Naive thymus-derived CD8-positive, alpha-beta T cell (primary cell): ENCODE results near the gene AIG1. TPM values are rescaled to one million over a fixed set of nuclear protein-coding genes. Genes with fewer than 3 reads are reported as not detected.

Experiments
- ATAC-seq, 2 donors: fragments of 150-1000 bp; cut with Tn5 transposase in 1 of 2; sonication (Bioruptor Pico), chemical (Tn5 transposase) in 1 of 2; 1 replicate in 1 of 2; 2 replicates in 1 of 2; pipeline ENCODE4 v1.10.0; 2021; ENCODE audit warnings: mild to moderate bottlenecking in 2 of 2, moderate library complexity in 2 of 2
- POLR2A ChIA-PET: fragments of 350-600 bp; sonication (Branson Sonifier 250); formaldehyde crosslinking; loops from one replicate; lab custom pipeline; 2021; ENCODE audit warnings: antibody characterized with exemption; lab: Charles Lee
- DNase-seq, 10 donors: peaks; one replicate each; pipeline versions ENCODE4 v3.0.0 to v3.0.0-alpha.2; 2020 to 2022
- H3K27ac Mint-ChIP-seq, 10 donors: one replicate each; pipeline ENCODE4 v1.8.0; 2020 to 2022; ENCODE audit warnings: mild to moderate bottlenecking in 10 of 10, mixed read lengths in 10 of 10, moderate library complexity in 4 of 10, inconsistent platforms in 1 of 10
- H3K27me3 Mint-ChIP-seq, 5 donors: one replicate each; pipeline ENCODE4 v1.8.0; 2021 to 2022; ENCODE audit warnings: mixed read lengths in 5 of 5
- H3K36me3 Mint-ChIP-seq, 3 donors: one replicate each; pipeline ENCODE4 v1.8.0; 2020 to 2022; ENCODE audit warnings: mixed read lengths in 3 of 3, mild to moderate bottlenecking in 2 of 3, inconsistent platforms in 1 of 3
- H3K4me1 Mint-ChIP-seq, 4 donors: one replicate each; pipeline ENCODE4 v1.8.0; 2021 to 2022; ENCODE audit warnings: mixed read lengths in 4 of 4
- H3K4me3 Mint-ChIP-seq, 10 donors: one replicate each; pipeline ENCODE4 v1.8.0; 2020 to 2022; ENCODE audit warnings: mild to moderate bottlenecking in 10 of 10, mixed read lengths in 10 of 10, moderate library complexity in 6 of 10, inconsistent platforms in 1 of 10
- H3K9me3 Mint-ChIP-seq, 9 donors: one replicate each; pipeline ENCODE4 v1.8.0; 2020 to 2022; ENCODE audit warnings: mixed read lengths in 9 of 9, mild to moderate bottlenecking in 3 of 9, inconsistent platforms in 1 of 9, moderate library complexity in 1 of 9
- polyA plus RNA-seq, 3 donors: library from polyadenylated mRNA; unstranded; fragments of 300-500 nt; fragmentation: Illumina TruSeq; gene quantifications; one replicate each; pipeline ENCODE4 v1.2.3, GENCODE V29; 2021
- total RNA-seq, 8 experiments: library from RNA in 2 of 8; stranded (reverse) in 2 of 8; gene quantifications; one replicate each; pipeline ENCODE4 v1.2.3 and lab custom pipeline; 2021 to 2026

The AIG1 gene
- total and polyA plus RNA-seq, 5 experiments from 2014 or later = 10.0 to 19.0 (median 14.5) TPM

DNA sequence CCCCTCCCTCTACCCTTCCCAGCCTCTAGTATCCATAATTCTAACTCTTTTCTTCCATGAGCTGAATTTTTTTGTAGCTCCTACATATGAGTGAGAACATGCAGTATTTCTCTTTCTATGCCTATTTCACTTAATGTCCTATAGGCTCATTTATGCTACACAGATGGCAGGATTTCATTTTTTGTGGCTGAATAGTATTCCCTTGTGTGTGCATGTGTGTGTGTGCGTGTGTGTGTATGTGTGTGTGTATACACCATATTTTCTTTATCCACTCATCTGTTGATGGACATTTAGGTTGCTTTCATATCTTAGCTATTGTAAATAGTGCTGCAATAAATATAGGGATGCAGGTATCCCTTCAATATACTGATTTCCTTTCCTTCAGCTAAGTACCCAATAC, 288.8 kb downstream of the AIG1 start:
- Mint-ChIP-seq H3K27ac (no peak overlapping the region), H3K4me3 (no peak overlapping the region), H3K4me1 (no peaks in the 10 kb centered on the region), H3K36me3 (peaks cover 0 to 17% (median 14%) of the 10 kb centered on the region in 3 donors), H3K27me3 (no peaks in the 10 kb centered on the region), H3K9me3 (peaks cover 0 to 33% (median 14%) of the 10 kb centered on the region in 9 donors)
- POLR2A ChIA-PET = no interaction called here
- no peak for ATAC-seq
- no peak for DNase-seq

DNA sequence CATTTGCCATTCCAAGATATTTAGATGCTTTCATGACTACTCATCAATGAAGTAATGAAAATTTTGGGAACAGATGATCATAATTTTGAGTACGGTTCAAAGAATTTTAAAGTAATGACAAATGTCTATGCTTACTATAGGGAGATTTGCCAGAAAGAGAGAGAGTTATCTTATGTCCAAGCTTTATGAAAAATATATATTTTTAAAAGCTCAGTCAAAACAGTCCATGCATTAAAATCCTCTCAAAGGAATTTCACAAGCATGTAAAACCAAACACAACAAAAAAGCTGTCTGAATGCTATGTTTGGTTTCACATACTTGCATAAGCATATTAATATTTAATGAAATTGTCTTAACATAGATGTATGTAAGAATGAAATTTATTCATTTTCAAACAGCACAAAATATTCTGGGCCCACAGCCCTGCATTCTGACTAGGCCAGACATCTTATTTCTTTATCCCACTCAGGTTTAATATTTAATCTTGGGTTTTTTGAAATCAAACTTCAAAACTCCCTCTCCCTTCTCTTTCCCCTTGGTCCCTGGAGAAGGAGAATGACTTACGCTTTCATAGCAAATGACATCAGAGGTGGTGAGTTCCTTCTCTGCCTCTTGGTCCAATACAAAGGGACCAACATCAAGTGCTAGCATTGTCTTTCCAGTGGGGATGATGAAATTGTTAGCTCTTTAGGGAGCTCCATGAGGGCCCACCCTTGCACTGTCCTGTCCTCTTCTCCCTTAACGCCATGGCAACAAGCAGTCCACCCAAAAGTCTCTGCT, 295.6 kb downstream of the AIG1 start:
- Mint-ChIP-seq H3K4me1 (no peaks in the 10 kb centered on the region), H3K36me3 (peaks cover 0 to 32% (median 19%) of the 10 kb centered on the region in 3 donors), H3K27ac (no peak overlapping the region), H3K9me3 (peaks cover 0 to 43% (median 14%) of the 10 kb centered on the region in 9 donors), H3K4me3 (no peak overlapping the region), H3K27me3 (peaks cover 0 to 8% (median 2%) of the 10 kb centered on the region in 5 donors)
- DNase-seq (no peak), ATAC-seq (no peak)
- POLR2A ChIA-PET = no interaction called here

DNA sequence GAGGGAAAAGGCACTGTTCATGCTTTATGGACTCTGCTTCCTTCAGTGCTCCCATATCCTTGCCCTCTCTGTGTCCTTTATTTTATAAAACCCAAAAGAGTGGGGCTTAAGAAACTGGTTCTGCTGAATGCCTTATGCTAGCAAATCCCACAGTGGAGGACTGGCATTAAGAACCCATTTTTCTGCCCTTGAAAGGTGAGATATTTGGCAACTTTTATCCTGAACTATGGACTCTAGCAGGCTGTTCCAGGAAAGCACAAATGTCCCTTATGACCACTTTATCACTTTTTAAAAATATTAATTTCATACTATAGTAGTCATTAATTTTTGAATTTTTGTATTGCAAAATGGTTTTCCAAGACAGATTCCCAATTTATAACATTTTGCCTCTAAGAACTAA, 296.5 kb downstream of the AIG1 start:
- Mint-ChIP-seq H3K36me3 (peaks cover 0 to 32% (median 16%) of the 10 kb centered on the region in 3 donors), H3K27ac (no peak overlapping the region), H3K4me3 (no peak overlapping the region), H3K4me1 (no peaks in the 10 kb centered on the region), H3K9me3 (peaks cover 0 to 34% (median 14%) of the 10 kb centered on the region in 9 donors), H3K27me3 (peaks cover 0 to 8% (median 2%) of the 10 kb centered on the region in 5 donors)
- ATAC-seq (no peak), DNase-seq (no peak)
- POLR2A ChIA-PET = no interaction called here

DNA sequence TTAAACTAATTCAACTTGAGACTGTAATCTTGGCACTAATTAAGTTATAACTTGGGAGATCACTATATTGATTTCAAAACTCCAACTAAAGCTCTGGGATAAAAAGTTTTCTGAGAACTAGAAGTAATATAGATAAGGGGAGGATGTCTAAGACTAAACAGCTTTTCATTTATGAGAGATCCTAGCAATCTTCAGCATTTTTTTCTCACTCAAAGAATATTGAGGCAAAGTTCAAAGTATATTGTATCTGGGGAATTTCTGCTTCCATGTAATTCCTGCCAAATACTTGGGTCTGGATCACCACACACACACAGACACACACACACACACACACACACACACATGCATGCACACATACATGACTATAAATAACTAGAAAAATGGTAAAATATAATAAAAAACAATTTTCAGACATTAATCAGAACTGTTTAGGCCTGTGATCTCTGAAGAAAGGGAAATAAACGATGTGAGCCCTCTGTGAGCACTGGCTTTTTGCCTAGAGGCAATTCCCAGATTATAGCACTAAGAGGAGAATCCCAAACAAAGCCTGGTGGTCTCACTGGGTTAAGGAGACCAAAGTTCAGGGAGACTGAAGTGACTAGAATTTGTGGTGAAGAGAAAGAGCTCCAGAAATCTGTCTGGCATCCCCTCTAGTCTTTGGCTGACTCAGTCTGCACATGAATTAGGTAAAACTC, 297.0 kb downstream of the AIG1 start:
- Mint-ChIP-seq H3K4me1 (no peaks in the 10 kb centered on the region), H3K4me3 (no peak overlapping the region), H3K36me3 (peaks cover 0 to 31% (median 11%) of the 10 kb centered on the region in 3 donors), H3K9me3 (peaks cover 0 to 29% (median 14%) of the 10 kb centered on the region in 9 donors), H3K27me3 (peaks cover 0 to 8% (median 2%) of the 10 kb centered on the region in 5 donors), H3K27ac (no peak overlapping the region)
- ATAC-seq (no peak), DNase-seq (no peak)
- POLR2A ChIA-PET = interaction anchor here (0.7 kb wide), 1 partner anchor 1196 kb away, joined by 4 read pairs; no protein-coding TSS in a partner anchor

DNA sequence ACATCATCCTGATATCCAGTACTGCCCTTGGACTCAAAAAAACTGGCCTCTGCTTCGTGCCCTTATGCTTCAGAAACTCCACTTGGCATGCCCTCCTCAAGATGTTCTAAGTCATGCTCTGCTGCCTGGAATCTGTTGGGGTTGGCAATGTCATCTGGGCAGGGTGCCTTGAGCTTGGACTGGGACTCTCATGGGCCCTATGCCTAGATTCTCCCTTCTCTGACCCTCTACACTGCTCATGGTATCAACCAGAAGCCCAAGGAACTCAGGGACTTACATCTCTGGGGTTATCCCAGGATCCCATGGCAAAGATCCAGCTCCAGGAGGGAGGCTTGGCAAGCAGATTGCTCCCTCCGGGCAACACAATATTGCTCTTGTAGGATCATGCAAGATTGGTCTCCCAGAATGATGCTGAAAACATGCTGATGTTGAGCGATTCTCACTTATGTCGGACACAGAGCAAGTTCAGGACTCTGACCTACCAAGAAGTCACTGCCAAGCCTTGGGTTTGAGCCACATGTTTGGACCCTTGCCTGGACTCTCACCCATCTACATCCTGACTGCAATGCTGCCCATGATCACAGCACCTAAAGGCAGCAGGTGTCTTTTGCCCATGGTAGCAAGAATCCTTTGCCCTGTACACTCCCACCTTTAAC, 301.0 kb downstream of the AIG1 start:
- ATAC-seq (no peak), DNase-seq (no peak)
- POLR2A ChIA-PET = no interaction called here
- H3K4me3 Mint-ChIP-seq = no peak overlapping the region
- H3K27ac Mint-ChIP-seq = peak overlapping the region in 1 of 10 donors; percentile 12
- H3K27me3 Mint-ChIP-seq = peaks cover 0 to 10% (median 2%) of the 10 kb centered on the region in 5 donors
- H3K9me3 Mint-ChIP-seq = peaks cover 0 to under 1% (median 0%) of the 10 kb centered on the region in 9 donors
- no peaks in the 10 kb centered on the region for H3K36me3 Mint-ChIP-seq
- no peaks in the 10 kb centered on the region for H3K4me1 Mint-ChIP-seq

DNA sequence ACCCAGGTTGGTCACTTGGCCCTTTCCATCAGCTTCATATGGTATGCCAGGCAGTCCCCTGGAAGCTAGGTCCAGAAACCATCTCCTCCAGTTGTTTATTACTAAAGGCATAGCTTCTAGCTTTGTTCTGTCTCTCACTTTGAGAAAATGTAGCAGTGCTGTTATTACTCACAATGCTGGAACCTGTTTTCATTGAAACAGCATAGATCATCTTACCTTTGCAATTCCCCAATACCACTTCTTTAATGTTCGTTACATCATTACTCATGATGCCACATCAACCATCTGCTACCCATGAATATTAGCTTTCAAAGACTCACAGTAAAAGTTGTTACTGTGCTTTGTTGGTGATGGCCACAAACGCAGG, 301.5 kb downstream of the AIG1 start:
- Mint-ChIP-seq H3K9me3 (no peaks in the 10 kb centered on the region), H3K36me3 (no peaks in the 10 kb centered on the region), H3K4me1 (no peaks in the 10 kb centered on the region), H3K27ac (no peak overlapping the region), H3K4me3 (no peak overlapping the region), H3K27me3 (peaks cover 0 to 10% (median 2%) of the 10 kb centered on the region in 5 donors)
- no peak for DNase-seq
- no peak for ATAC-seq
- POLR2A ChIA-PET = no interaction called here

DNA sequence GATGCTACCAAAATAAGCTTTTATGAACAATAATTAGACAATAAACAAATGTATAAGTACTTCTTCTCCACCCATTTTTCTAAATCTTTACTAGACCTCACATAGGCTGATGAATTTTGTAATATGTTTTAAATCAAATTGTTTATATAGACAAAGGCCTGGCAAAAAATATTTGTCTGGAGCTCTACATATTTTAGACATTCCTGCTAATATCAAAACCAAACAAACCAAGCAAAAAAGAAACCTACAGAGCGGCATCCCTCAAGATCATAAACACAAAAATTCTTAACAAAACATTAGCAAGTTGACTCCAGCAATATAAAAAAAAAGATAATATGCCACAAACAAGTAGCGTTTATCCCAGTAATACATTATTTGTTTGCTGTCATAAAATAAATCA, 302.6 kb downstream of the AIG1 start:
- no peak overlapping the region for H3K27ac Mint-ChIP-seq
- POLR2A ChIA-PET = no interaction called here
- ATAC-seq (no peak), DNase-seq (no peak)
- peaks cover 0 to 8% (median 2%) of the 10 kb centered on the region in 5 donors for H3K27me3 Mint-ChIP-seq
- no peaks in the 10 kb centered on the region for H3K9me3 Mint-ChIP-seq
- H3K36me3 Mint-ChIP-seq = no peaks in the 10 kb centered on the region
- H3K4me3 Mint-ChIP-seq = no peak overlapping the region
- no peaks in the 10 kb centered on the region for H3K4me1 Mint-ChIP-seq

DNA sequence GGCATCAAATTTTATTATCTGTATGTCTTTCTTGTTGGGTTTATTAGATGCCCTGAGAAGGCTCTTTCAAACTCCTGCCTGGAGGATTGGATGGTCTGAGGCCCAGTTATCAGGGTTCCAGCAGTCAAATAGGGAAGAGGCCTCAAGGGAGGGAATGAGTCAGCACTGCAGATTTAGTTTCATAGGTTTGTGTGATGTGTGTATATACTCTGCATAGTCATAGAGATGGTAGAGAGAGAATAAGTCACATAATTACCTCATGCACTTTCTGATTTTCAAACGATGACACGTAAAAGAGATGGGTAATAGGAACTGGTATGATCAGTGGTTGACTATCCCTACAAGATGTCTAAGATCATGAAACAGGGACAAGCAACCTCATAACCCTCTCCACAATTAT, 307.7 kb downstream of the AIG1 start:
- H3K4me3 Mint-ChIP-seq = no peak overlapping the region
- no peaks in the 10 kb centered on the region for H3K4me1 Mint-ChIP-seq
- peaks cover 0 to 9% (median 4%) of the 10 kb centered on the region in 5 donors for H3K27me3 Mint-ChIP-seq
- H3K27ac Mint-ChIP-seq = no peak overlapping the region
- POLR2A ChIA-PET = no interaction called here
- no peak for DNase-seq
- ATAC-seq = no peak
- no peaks in the 10 kb centered on the region for H3K36me3 Mint-ChIP-seq
- H3K9me3 Mint-ChIP-seq = no peaks in the 10 kb centered on the region

DNA sequence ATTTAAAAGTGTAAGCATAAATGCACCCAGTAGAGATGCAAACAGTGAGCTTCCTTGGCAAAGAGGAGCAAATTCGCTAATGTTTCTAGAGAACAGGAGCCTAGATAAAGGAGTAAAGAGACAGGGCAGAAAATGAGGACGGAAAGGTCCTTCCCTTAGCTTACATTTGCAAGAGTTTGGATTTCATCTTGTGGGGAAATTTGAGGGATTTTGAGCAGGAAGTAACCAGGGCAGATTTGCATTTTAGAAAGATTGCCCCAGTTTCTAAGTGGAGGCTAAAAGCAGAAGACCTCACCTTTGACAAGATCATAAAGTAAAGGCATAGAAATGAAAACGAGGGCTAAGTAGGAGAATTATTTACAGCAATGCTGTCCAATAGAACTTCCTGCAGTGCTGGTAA, 309.3 kb downstream of the AIG1 start:
- Mint-ChIP-seq H3K9me3 (no peaks in the 10 kb centered on the region), H3K4me3 (no peak overlapping the region), H3K27me3 (peaks cover 0 to 9% (median 4%) of the 10 kb centered on the region in 5 donors), H3K27ac (no peak overlapping the region), H3K36me3 (no peaks in the 10 kb centered on the region), H3K4me1 (no peaks in the 10 kb centered on the region)
- POLR2A ChIA-PET = no interaction called here
- DNase-seq (no peak), ATAC-seq (no peak)

DNA sequence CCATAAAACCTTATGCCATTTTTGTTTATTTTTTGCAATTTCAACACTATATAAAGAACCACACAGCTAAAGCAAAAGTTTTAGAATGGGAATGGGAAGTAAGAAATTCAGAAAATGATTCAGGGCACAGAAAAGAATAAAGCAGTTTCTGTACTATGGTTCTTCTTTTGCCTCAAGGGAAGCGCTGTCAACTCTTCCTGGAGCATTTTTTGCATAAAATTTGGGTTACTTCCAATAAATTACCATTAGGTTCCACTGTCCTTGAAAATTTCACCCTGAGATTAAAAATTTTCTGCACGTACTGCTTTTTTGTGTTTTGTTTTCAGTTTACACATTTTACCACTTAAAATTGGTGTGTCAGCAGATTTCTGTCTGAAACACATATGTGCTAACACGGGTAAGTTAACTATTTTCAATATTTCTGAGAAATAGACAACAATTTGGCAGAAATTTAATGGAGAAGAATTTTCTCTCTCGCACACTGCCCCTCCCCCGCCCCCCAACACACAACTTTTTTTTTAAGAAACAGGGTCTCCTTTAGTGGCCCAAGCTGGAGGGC, 310.2 kb downstream of the AIG1 start:
- no peak for ATAC-seq
- no peaks in the 10 kb centered on the region for H3K9me3 Mint-ChIP-seq
- no peak overlapping the region for H3K27ac Mint-ChIP-seq
- DNase-seq = no peak
- peaks cover under 1 to 14% (median 6%) of the 10 kb centered on the region in 5 donors for H3K27me3 Mint-ChIP-seq
- no peaks in the 10 kb centered on the region for H3K4me1 Mint-ChIP-seq
- POLR2A ChIA-PET = no interaction called here
- no peak overlapping the region for H3K4me3 Mint-ChIP-seq
- no peaks in the 10 kb centered on the region for H3K36me3 Mint-ChIP-seq

DNA sequence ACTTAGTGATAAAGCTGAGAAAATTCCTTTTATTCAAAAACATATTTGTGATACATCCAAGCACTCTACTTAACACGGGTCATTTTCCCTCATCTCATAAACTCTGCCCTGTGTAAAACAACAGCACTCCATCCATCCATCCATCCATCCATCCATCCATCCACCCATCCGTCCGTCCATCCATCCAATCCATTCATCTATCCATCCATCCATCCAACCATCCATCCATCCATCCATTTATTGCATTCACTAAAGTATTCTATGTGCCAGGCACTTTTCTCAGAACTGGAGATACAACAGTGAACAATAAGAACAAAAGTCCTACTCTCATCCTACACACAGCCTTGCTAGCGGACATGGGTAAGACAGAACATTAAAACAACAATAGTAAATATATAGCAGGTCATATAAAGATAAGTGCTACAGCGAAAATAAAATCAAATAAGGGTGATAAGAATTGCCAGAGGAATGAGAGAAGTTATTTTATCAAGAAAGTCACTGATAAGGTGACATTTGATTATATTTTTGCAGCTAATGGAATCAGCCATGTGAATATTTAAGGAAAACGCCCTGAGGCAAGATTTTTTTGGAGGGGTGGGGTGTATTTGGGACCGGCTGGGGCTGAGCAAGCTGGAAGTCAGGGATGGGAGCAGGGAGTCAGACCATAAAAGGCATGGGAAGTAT, 311.7 kb downstream of the AIG1 start:
- no peak for ATAC-seq
- H3K9me3 Mint-ChIP-seq = peaks cover 0 to 12% (median 0%) of the 10 kb centered on the region in 9 donors
- POLR2A ChIA-PET = no interaction called here
- no peak overlapping the region for H3K4me3 Mint-ChIP-seq
- H3K27me3 Mint-ChIP-seq = peaks cover 2 to 15% (median 11%) of the 10 kb centered on the region in 5 donors
- peak overlapping the region in 1 of 10 donors; percentile 38 for H3K27ac Mint-ChIP-seq
- no peaks in the 10 kb centered on the region for H3K4me1 Mint-ChIP-seq
- H3K36me3 Mint-ChIP-seq = peaks cover 0 to 7% (median 0%) of the 10 kb centered on the region in 3 donors
- no peak for DNase-seq

DNA sequence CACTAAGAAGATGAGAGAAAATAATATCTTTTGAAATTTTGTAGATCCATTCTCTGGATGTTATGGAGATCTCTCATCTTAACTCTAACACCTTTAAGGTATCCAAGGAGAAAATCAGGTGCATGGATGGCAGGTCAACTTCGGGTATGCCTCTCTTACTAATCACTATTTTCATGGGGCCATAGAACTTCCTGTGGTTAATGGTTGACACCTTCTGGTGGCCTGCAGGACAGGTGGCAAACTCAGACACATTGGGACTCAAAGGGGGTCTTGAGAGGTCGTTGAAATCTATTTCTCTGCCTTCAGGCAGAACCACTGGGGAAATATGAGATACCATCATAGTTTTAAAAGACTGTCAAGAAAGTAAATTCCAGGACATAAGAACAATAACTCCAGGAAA, 313.3 kb downstream of the AIG1 start:
- ATAC-seq (no peak), DNase-seq (no peak)
- H3K4me3 Mint-ChIP-seq = no peak overlapping the region
- peaks cover 0 to 21% (median 1%) of the 10 kb centered on the region in 9 donors for H3K9me3 Mint-ChIP-seq
- H3K36me3 Mint-ChIP-seq = peaks cover 0 to 7% (median 0%) of the 10 kb centered on the region in 3 donors
- H3K27ac Mint-ChIP-seq = no peak overlapping the region
- peaks cover 6 to 24% (median 12%) of the 10 kb centered on the region in 5 donors for H3K27me3 Mint-ChIP-seq
- POLR2A ChIA-PET = no interaction called here
- H3K4me1 Mint-ChIP-seq = no peaks in the 10 kb centered on the region
